Stimulated activated CD8-positive, alpha-beta memory T cell treated with anti-CD3 and anti-CD28 coated beads, Interleukin-12 subunit alpha, Interleukin-12 subunit beta, amount 100 ng/mL, for 24 hours (primary cell): ENCODE measurements around the gene NUBP1.
"Not testable (repeated sequence)": the region's sequence is repeated elsewhere in the genome, so short reads cannot be mapped to it uniquely, and the experiment has no call there.

Experiments
- DNase-seq: peaks from one replicate; pipeline ENCODE4 v3.0.0-alpha.2; 2020; ENCODE audit errors: extremely low read depth

NUBP1 gene

GRCh38 chr16:10751291-10751697 lies 7.7 kb downstream of the NUBP1 start:
- DNase-seq: no peak

GRCh38 chr16:10752843-10753523 lies 9.3 kb downstream of the NUBP1 start:
- DNase-seq: no peak

GRCh38 chr16:10753670-10754069 lies 10.0 kb downstream of the NUBP1 start:
- no peak for DNase-seq

- DNase-seq: no peak
These were observed 11.3 kb downstream of the NUBP1 start for GRCh38 chr16:10754941-10755340.

GRCh38 chr16:10756574-10756973 lies 12.9 kb downstream of the NUBP1 start:
- DNase-seq: no peak

GRCh38 chr16:10760858-10761257 lies 17.2 kb downstream of the NUBP1 start:
- no peak for DNase-seq

GRCh38 chr16:10761373-10761772 lies 17.7 kb downstream of the NUBP1 start:
- no peak for DNase-seq

GRCh38 chr16:10762336-10763016 lies 18.8 kb downstream of the NUBP1 start:
- no peak for DNase-seq

GRCh38 chr16:10763456-10763855 lies 19.8 kb downstream of the NUBP1 start:
- DNase-seq: no peak

- no peak for DNase-seq
These were observed 22.1 kb downstream of the NUBP1 start for GRCh38 chr16:10765772-10766171.

- DNase-seq: no peak
These were observed 23.5 kb downstream of the NUBP1 start for GRCh38 chr16:10767127-10767526.

GRCh38 chr16:10769381-10769780 lies 25.7 kb downstream of the NUBP1 start:
- no peak for DNase-seq

GRCh38 chr16:10770907-10771306 lies 27.3 kb downstream of the NUBP1 start:
- DNase-seq: no peak

- DNase-seq: no peak
These were observed 32.6 kb downstream of the NUBP1 start for GRCh38 chr16:10776280-10776679.

- DNase-seq: not testable (repeated sequence)
These were observed 33.3 kb downstream of the NUBP1 start for GRCh38 chr16:10776923-10777322.

GRCh38 chr16:10777356-10777755 lies 33.7 kb downstream of the NUBP1 start:
- DNase-seq: no peak

- not testable (repeated sequence) for DNase-seq
These were observed 36.3 kb downstream of the NUBP1 start for GRCh38 chr16:10779908-10780307.

- no peak for DNase-seq
These were observed 37.0 kb downstream of the NUBP1 start for GRCh38 chr16:10780628-10781027.

- DNase-seq: no peak
These were observed 39.0 kb downstream of the NUBP1 start for GRCh38 chr16:10782628-10783027.

GRCh38 chr16:10787304-10787703 lies 43.7 kb downstream of the NUBP1 start:
- DNase-seq: no peak

- not testable (repeated sequence) for DNase-seq
These were observed 45.0 kb downstream of the NUBP1 start for GRCh38 chr16:10788630-10789029.

GRCh38 chr16:10791048-10791447 lies 47.4 kb downstream of the NUBP1 start:
- no peak for DNase-seq

- no peak for DNase-seq
These were observed 56.1 kb downstream of the NUBP1 start for GRCh38 chr16:10799736-10800135.

- DNase-seq: no peak
These were observed 61.7 kb downstream of the NUBP1 start for GRCh38 chr16:10805334-10805733.
